Smooth muscle cell (in vitro differentiated cells): ENCODE measurements around the gene TTLL8. TPM values are rescaled to one million over a fixed set of nuclear protein-coding genes. Genes with fewer than 3 reads are reported as not detected.

Experiments
- DNase-seq: peaks from one replicate; lab custom pipeline; 2025; ENCODE audit not compliant: unreplicated experiment; lab: John Stamatoyannopoulos, UW
- H2AFZ ChIP-seq: fragments of 200-600 bp; sonication (generic); 2 replicates; pipeline ENCODE4 v1.6.0; 2016; ENCODE audit warnings: antibody characterized with exemption, low read depth, mild to moderate bottlenecking
- H3F3A ChIP-seq: fragments of 200-600 bp; sonication (generic); 2 replicates; pipeline ENCODE4 v1.6.0; 2017; ENCODE audit warnings: antibody characterized with exemption, low read depth
- H3K27ac ChIP-seq: fragments of 200-600 bp; sonication (generic); 2 replicates; pipeline ENCODE4 v1.5.1; 2016; ENCODE audit warnings: low read depth, mild to moderate bottlenecking
- H3K27me3 ChIP-seq: fragments of 200-600 bp; sonication (generic); 2 replicates; pipeline ENCODE4 v1.6.1; 2016; ENCODE audit warnings: low read depth, mild to moderate bottlenecking
- H3K36me3 ChIP-seq: fragments of 200-600 bp; sonication (generic); 2 replicates; pipeline ENCODE4 v1.5.1; 2016; ENCODE audit warnings: low read depth
- H3K4me1 ChIP-seq: fragments of 200-600 bp; sonication (generic); 2 replicates; pipeline ENCODE4 v1.5.1; 2016; ENCODE audit warnings: low read depth
- H3K4me2 ChIP-seq: fragments of 200-600 bp; sonication (generic); 2 replicates; pipeline ENCODE4 v1.6.0; 2016; ENCODE audit warnings: mild to moderate bottlenecking
- H3K4me3 ChIP-seq: fragments of 200-600 bp; sonication (generic); 2 replicates; pipeline ENCODE4 v1.5.1; 2016; ENCODE audit warnings: mild to moderate bottlenecking
- H3K79me2 ChIP-seq: fragments of 200-600 bp; sonication (generic); 2 replicates; pipeline ENCODE4 v1.6.0; 2016; ENCODE audit warnings: low read depth, mild to moderate bottlenecking
- H3K9ac ChIP-seq: fragments of 200-600 bp; sonication (generic); 2 replicates; pipeline ENCODE4 v1.6.0; 2016; ENCODE audit warnings: low read depth
- H3K9me3 ChIP-seq: fragments of 200-600 bp; sonication (generic); replicated peaks from 2 replicates; pipeline ENCODE4 v1.5.1; 2016; ENCODE audit warnings: low read depth
- H4K20me1 ChIP-seq: fragments of 200-600 bp; sonication (generic); 2 replicates; pipeline ENCODE4 v1.6.0; 2016; ENCODE audit warnings: low read depth
- CTCF ChIP-seq: fragments of 200-600 bp; sonication (generic); IDR thresholded peaks from 2 replicates; pipeline ENCODE4 v1.5.1; 2017; ENCODE audit warnings: borderline replicate concordance, mild to moderate bottlenecking, antibody characterized with exemption; ENCODE audit not compliant: insufficient read depth, poor library complexity, severe bottlenecking
- WGBS: methylation state at CpG from one replicate; pipeline ENCODE4 v1.1.7; 2016; ENCODE audit warnings: low lambda C conversion rate; 5-methylcytosine and 5-hydroxymethylcytosine counted together
- polyA plus RNA-seq: library from polyadenylated mRNA; unstranded; fragments of >200 nt; fragmentation: Nextera tagmentation; extraction: Ambion mirVana; gene quantifications from 2 replicates; pipeline ENCODE4 v1.2.1, GENCODE V29; 2016
- total RNA-seq: library from RNA; depleted of rRNA; stranded (reverse); fragments of >200 nt; gene quantifications from 2 replicates; pipeline ENCODE4 v1.2.3, GENCODE V29; 2014

Gene TTLL8
- total and polyA plus RNA-seq, 2 experiments from 2014 or later = 0.10 TPM; not detected in 1

- H3K79me2 ChIP-seq = no peaks in the 10 kb centered on the region
- no peak overlapping the region for H3K4me3 ChIP-seq
- H3K9me3 ChIP-seq = no peaks in the 10 kb centered on the region
- peaks cover 9% of the 10 kb centered on the region for H3F3A ChIP-seq
- no peak overlapping the region for H2AFZ ChIP-seq
- H3K36me3 ChIP-seq = no peaks in the 10 kb centered on the region
- no peak overlapping the region for H3K27ac ChIP-seq
- no peaks in the 10 kb centered on the region for H4K20me1 ChIP-seq
- TF ChIP-seq CTCF = no peak
- no peak for DNase-seq
- no peaks in the 10 kb centered on the region for H3K27me3 ChIP-seq
- peaks cover 8% of the 10 kb centered on the region for H3K4me1 ChIP-seq
- WGBS = 91% methylated on average over 21 of the region's 27 CpGs
- H3K9ac ChIP-seq = no peak overlapping the region
- H3K4me2 ChIP-seq = no peak overlapping the region
These were observed 23.5 kb upstream of the TTLL8 start for GRCh38 chr22:50081426-50082196.

- H2AFZ ChIP-seq = no peak overlapping the region
- H3K4me1 ChIP-seq = peaks cover 5% of the 10 kb centered on the region
- no peaks in the 10 kb centered on the region for H3K36me3 ChIP-seq
- no peak overlapping the region for H3K9ac ChIP-seq
- H3K4me3 ChIP-seq = no peak overlapping the region
- H4K20me1 ChIP-seq = no peaks in the 10 kb centered on the region
- H3K27ac ChIP-seq = no peak overlapping the region
- peaks cover 6% of the 10 kb centered on the region for H3F3A ChIP-seq
- no peaks in the 10 kb centered on the region for H3K27me3 ChIP-seq
- H3K9me3 ChIP-seq = no peaks in the 10 kb centered on the region
- H3K79me2 ChIP-seq = no peaks in the 10 kb centered on the region
- DNase-seq = no peak
- 89% methylated on average over 13 of the region's 13 CpGs for WGBS
- no peak overlapping the region for H3K4me2 ChIP-seq
- no peak for TF ChIP-seq CTCF
These were observed 22.0 kb upstream of the TTLL8 start for GRCh38 chr22:50080077-50080465.

DNA sequence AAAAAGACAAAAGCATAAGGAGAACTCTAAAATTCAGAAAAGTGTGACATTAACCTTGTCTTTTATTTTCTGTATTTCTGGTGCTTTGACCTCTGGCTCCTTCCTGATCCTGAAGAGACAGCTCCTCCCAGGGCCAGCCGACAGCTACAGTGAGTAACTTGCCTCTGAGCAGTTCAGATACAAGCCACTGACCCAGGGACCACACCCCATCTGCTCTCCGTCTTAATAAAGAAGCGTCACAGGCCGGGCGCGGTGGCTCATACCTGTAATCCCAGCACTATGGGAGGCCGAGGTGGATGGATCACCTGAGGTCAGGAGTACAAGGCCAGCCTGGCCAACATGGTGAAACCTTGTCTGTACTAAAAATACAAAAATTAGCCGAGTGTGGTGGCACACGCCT is 20.7 kb upstream of the TTLL8 start:
- H3K79me2 ChIP-seq = no peaks in the 10 kb centered on the region
- 71% methylated on average over 9 of the region's 9 CpGs for WGBS
- no peak overlapping the region for H3K27ac ChIP-seq
- H3K4me3 ChIP-seq = no peak overlapping the region
- H3K4me2 ChIP-seq = peak overlapping the region; percentile 33
- no peak for DNase-seq
- no peaks in the 10 kb centered on the region for H4K20me1 ChIP-seq
- no peak overlapping the region for H2AFZ ChIP-seq
- no peaks in the 10 kb centered on the region for H3K27me3 ChIP-seq
- H3K9ac ChIP-seq = no peak overlapping the region
- H3K4me1 ChIP-seq = no peaks in the 10 kb centered on the region
- no peaks in the 10 kb centered on the region for H3F3A ChIP-seq
- no peak for TF ChIP-seq CTCF
- H3K36me3 ChIP-seq = no peaks in the 10 kb centered on the region
- H3K9me3 ChIP-seq = no peaks in the 10 kb centered on the region

- Histone ChIP-seq H3K27me3 (no peaks in the 10 kb centered on the region), H3K27ac (no peak overlapping the region), H3K36me3 (no peaks in the 10 kb centered on the region), H3F3A (no peaks in the 10 kb centered on the region), H3K9me3 (no peaks in the 10 kb centered on the region), H2AFZ (no peak overlapping the region), H3K9ac (no peak overlapping the region), H3K79me2 (no peaks in the 10 kb centered on the region), H3K4me1 (no peaks in the 10 kb centered on the region), H3K4me3 (no peak overlapping the region), H3K4me2 (no peak overlapping the region), H4K20me1 (no peaks in the 10 kb centered on the region)
- DNase-seq = no peak
- no peak for TF ChIP-seq CTCF
- WGBS = 99% methylated on average over 13 of the region's 13 CpGs
These were observed 20.1 kb upstream of the TTLL8 start for GRCh38 chr22:50078246-50078645.
